ENCODE measurements around the gene INSR. TPM values are rescaled to one million over a fixed set of nuclear protein-coding genes. Genes with fewer than 3 reads are reported as not detected.

Gene INSR
- total RNA-seq, 1 donor = 44.2 TPM

DNA sequence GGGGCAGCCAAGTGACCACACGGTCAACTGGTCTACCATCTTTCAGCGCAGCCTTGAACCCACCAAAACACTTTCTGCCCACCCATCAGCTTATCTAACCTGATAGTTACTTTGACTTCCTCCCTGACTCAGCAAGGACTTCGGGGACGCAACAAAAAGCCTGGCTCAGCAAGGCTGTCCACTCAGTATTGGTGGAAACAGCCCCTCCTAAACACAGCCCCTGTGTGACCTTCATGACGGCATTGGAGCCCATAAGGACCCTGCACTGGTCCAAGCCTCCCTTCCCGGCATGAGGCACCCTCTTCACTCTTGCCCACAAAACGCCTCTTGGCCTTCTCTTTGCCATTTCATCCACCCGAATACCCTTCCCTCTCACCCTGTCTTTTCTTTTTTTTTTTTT lies 39.1 kb downstream of the INSR start:
- no peak overlapping the region for H3K27ac ChIP-seq (ENCODE audit: low read depth, low read length)
- no peak overlapping the region for H3K4me3 ChIP-seq (ENCODE audit: insufficient read depth, low read length)
- no peak for DNase-seq (ENCODE audit: insufficient read length, low spot score, missing footprints)
- H3K27me3 ChIP-seq (ENCODE audit: insufficient read depth, low read length) = no peaks in the 10 kb centered on the region
- no peaks in the 10 kb centered on the region for H3K4me1 ChIP-seq (ENCODE audit: insufficient read depth, low read length)
- H3K79me2 ChIP-seq (ENCODE audit: insufficient read depth, low read length) = no peaks in the 10 kb centered on the region
- H2AFZ ChIP-seq (ENCODE audit: low read length) = no peak overlapping the region
- H3K9me3 ChIP-seq (ENCODE audit: low read depth, low read length) = no peaks in the 10 kb centered on the region
- no peaks in the 10 kb centered on the region for H4K20me1 ChIP-seq (ENCODE audit: insufficient read depth, low read length)
- TF ChIP-seq, protein P1, sequence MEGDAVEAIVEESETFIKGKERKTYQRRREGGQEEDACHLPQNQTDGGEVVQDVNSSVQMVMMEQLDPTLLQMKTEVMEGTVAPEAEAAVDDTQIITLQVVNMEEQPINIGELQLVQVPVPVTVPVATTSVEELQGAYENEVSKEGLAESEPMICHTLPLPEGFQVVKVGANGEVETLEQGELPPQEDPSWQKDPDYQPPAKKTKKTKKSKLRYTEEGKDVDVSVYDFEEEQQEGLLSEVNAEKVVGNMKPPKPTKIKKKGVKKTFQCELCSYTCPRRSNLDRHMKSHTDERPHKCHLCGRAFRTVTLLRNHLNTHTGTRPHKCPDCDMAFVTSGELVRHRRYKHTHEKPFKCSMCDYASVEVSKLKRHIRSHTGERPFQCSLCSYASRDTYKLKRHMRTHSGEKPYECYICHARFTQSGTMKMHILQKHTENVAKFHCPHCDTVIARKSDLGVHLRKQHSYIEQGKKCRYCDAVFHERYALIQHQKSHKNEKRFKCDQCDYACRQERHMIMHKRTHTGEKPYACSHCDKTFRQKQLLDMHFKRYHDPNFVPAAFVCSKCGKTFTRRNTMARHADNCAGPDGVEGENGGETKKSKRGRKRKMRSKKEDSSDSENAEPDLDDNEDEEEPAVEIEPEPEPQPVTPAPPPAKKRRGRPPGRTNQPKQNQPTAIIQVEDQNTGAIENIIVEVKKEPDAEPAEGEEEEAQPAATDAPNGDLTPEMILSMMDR (IDR thresholded peaks at IDR 0.05; ENCODE audit: extremely low read depth, low read depth, low read length) = no peak
- no peak overlapping the region for H3K4me2 ChIP-seq (ENCODE audit: insufficient read depth, low read length)
- no peaks in the 10 kb centered on the region for H3K36me3 ChIP-seq (ENCODE audit: insufficient read depth, low read length)

DNA sequence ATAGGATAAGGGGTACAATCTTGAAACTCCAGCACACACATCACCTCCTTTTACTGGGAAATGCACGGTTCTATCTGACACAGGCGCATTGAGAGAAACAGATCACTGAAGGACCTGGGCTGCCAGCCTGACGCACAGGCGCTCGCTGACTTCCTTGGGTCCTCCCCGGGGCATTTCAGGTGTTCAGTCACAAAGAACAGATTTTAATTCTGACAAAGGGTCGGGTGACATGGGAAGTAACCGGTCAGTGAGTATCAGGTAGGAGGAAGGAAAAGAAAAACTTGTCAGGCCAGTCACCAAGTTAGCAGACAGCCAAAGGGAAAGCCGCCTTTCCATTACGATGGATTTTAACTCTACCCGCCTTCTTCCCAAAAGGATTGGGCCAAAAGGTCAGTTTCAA lies 39.6 kb downstream of the INSR start:
- Histone ChIP-seq H3K9me3 (ENCODE audit: low read depth, low read length) (no peaks in the 10 kb centered on the region), H3K27me3 (ENCODE audit: insufficient read depth, low read length) (no peaks in the 10 kb centered on the region), H4K20me1 (ENCODE audit: insufficient read depth, low read length) (no peaks in the 10 kb centered on the region), H3K4me1 (ENCODE audit: insufficient read depth, low read length) (no peaks in the 10 kb centered on the region), H3K27ac (ENCODE audit: low read depth, low read length) (no peak overlapping the region), H2AFZ (ENCODE audit: low read length) (no peak overlapping the region), H3K4me2 (ENCODE audit: insufficient read depth, low read length) (no peak overlapping the region), H3K4me3 (ENCODE audit: insufficient read depth, low read length) (no peak overlapping the region), H3K79me2 (ENCODE audit: insufficient read depth, low read length) (no peaks in the 10 kb centered on the region), H3K36me3 (ENCODE audit: insufficient read depth, low read length) (no peaks in the 10 kb centered on the region)
- DNase-seq (ENCODE audit: insufficient read length, low spot score, missing footprints) = no peak
- TF ChIP-seq, protein P1 (IDR thresholded peaks at IDR 0.05; ENCODE audit: extremely low read depth, low read depth, low read length) = no peak

GRCh38 chr19:7252364-7252763 lies 41.9 kb downstream of the INSR start:
- H3K4me2 ChIP-seq (ENCODE audit: insufficient read depth, low read length) = no peak overlapping the region
- no peak overlapping the region for H2AFZ ChIP-seq (ENCODE audit: low read length)
- no peak overlapping the region for H3K4me3 ChIP-seq (ENCODE audit: insufficient read depth, low read length)
- H3K36me3 ChIP-seq (ENCODE audit: insufficient read depth, low read length) = no peaks in the 10 kb centered on the region
- no peak for DNase-seq (ENCODE audit: insufficient read length, low spot score, missing footprints)
- no peaks in the 10 kb centered on the region for H4K20me1 ChIP-seq (ENCODE audit: insufficient read depth, low read length)
- H3K27ac ChIP-seq (ENCODE audit: low read depth, low read length) = no peak overlapping the region
- TF ChIP-seq, protein P1 (IDR thresholded peaks at IDR 0.05; ENCODE audit: extremely low read depth, low read depth, low read length) = no peak
- H3K9me3 ChIP-seq (ENCODE audit: low read depth, low read length) = no peaks in the 10 kb centered on the region
- no peaks in the 10 kb centered on the region for H3K4me1 ChIP-seq (ENCODE audit: insufficient read depth, low read length)
- H3K27me3 ChIP-seq (ENCODE audit: insufficient read depth, low read length) = no peaks in the 10 kb centered on the region
- no peaks in the 10 kb centered on the region for H3K79me2 ChIP-seq (ENCODE audit: insufficient read depth, low read length)

DNA sequence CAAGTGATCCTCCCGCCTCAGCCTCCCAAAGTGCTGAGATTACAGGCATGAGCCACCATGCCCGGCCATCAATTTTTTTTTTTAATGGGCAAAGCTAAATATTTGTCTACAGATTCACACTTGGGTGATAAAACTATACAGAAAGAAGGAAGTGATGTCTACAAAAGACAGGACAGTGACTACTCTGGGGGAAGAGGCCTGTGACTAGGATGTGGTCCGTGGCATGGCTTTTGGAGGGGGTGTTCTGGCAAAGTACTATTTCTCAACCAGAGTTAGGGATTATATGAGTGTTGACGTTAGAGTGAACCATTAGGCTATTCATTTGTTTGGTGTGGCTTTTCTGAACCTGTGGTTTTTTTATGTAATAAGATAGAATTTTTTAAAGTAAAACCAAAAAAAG lies 42.7 kb downstream of the INSR start:
- Histone ChIP-seq H3K27ac (ENCODE audit: low read depth, low read length) (no peak overlapping the region), H3K36me3 (ENCODE audit: insufficient read depth, low read length) (no peaks in the 10 kb centered on the region), H3K4me1 (ENCODE audit: insufficient read depth, low read length) (no peaks in the 10 kb centered on the region), H3K79me2 (ENCODE audit: insufficient read depth, low read length) (no peaks in the 10 kb centered on the region), H3K4me3 (ENCODE audit: insufficient read depth, low read length) (no peak overlapping the region), H3K9me3 (ENCODE audit: low read depth, low read length) (peaks cover 2% of the 10 kb centered on the region), H4K20me1 (ENCODE audit: insufficient read depth, low read length) (no peaks in the 10 kb centered on the region), H3K4me2 (ENCODE audit: insufficient read depth, low read length) (no peak overlapping the region), H3K27me3 (ENCODE audit: insufficient read depth, low read length) (no peaks in the 10 kb centered on the region), H2AFZ (ENCODE audit: low read length) (no peak overlapping the region)
- TF ChIP-seq, protein P1 (IDR thresholded peaks at IDR 0.05; ENCODE audit: extremely low read depth, low read depth, low read length) = no peak
- DNase-seq (ENCODE audit: insufficient read length, low spot score, missing footprints) = no peak
